CD14-positive monocyte (primary cell): ENCODE data around the gene GCK. TPM values are rescaled to one million over a fixed set of nuclear protein-coding genes. Genes with fewer than 3 reads are reported as not detected.

Experiments
- DNase-seq, 3 donors: peaks; one replicate each; pipeline ENCODE4 v3.0.0-alpha.2; 2011 to 2022
- H2AFZ ChIP-seq: 2 replicates; pipeline ENCODE4 v1.6.0; 2012; ENCODE audit warnings: mild to moderate bottlenecking, low read depth, low read length, inconsistent platforms; ENCODE audit not compliant: insufficient read depth, poor library complexity, severe bottlenecking
- H3K27ac ChIP-seq, 2 donors: 1 replicate in 1 of 2; 2 replicates in 1 of 2; pipeline ENCODE4 v1.5.1; 2012 to 2013; ENCODE audit warnings: low read length in 2 of 2, control low read depth in 1 of 2, inconsistent platforms in 1 of 2, low read depth in 1 of 2, mild to moderate bottlenecking in 1 of 2
- H3K27me3 ChIP-seq, 2 donors: one replicate each; pipeline versions ENCODE4 v1.6.0 to v1.6.1; 2011 to 2013; ENCODE audit warnings: low read length in 2 of 2; ENCODE audit not compliant: control insufficient read depth in 2 of 2, insufficient read depth in 2 of 2
- H3K36me3 ChIP-seq, 2 donors: replicated peaks in 1 of 2; 1 replicate in 1 of 2; 2 replicates in 1 of 2; pipeline versions ENCODE4 v1.5.1 to v1.6.1; 2012 to 2013; ENCODE audit warnings: low read length in 2 of 2, control low read depth in 1 of 2, inconsistent platforms in 1 of 2, mild to moderate bottlenecking in 1 of 2; ENCODE audit not compliant: insufficient read depth in 2 of 2, control insufficient read depth in 1 of 2
- H3K4me1 ChIP-seq, 2 donors: 1 replicate in 1 of 2; 2 replicates in 1 of 2; pipeline versions ENCODE4 v1.5.1 to v1.6.1; 2012 to 2013; ENCODE audit warnings: low read length in 2 of 2, control low read depth in 1 of 2, inconsistent platforms in 1 of 2, mild to moderate bottlenecking in 1 of 2, moderate library complexity in 1 of 2; ENCODE audit not compliant: insufficient read depth in 2 of 2, control insufficient read depth in 1 of 2
- H3K4me2 ChIP-seq: replicated peaks from 2 replicates; pipeline ENCODE3; 2012; ENCODE audit warnings: low read length, moderate library complexity, mild to moderate bottlenecking; ENCODE audit not compliant: poor library complexity, severe bottlenecking; ENCODE audit errors: extremely low read depth
- H3K4me3 ChIP-seq, 3 experiments: fragments of 200-600 bp in 1 of 3; sonication (generic) in 1 of 3; replicated peaks in 1 of 3; 1 replicate in 2 of 3; 2 replicates in 1 of 3; pipeline ENCODE4 v1.5.1; 2011 to 2013; ENCODE audit warnings: low read length in 3 of 3, mild to moderate bottlenecking in 3 of 3, control low read depth in 2 of 3, low read depth in 2 of 3, inconsistent platforms in 1 of 3, moderate library complexity in 1 of 3
- H3K79me2 ChIP-seq: 2 replicates; pipeline ENCODE4 v1.6.0; 2012; ENCODE audit warnings: mild to moderate bottlenecking, control low read depth, inconsistent platforms, low read length, moderate library complexity; ENCODE audit not compliant: insufficient read depth
- H3K9ac ChIP-seq: 2 replicates; pipeline ENCODE4 v1.6.0; 2017; ENCODE audit warnings: low read length, mild to moderate bottlenecking; ENCODE audit not compliant: insufficient read depth, poor library complexity, severe bottlenecking
- H3K9me3 ChIP-seq, 2 donors: replicated peaks in 1 of 2; 1 replicate in 1 of 2; 2 replicates in 1 of 2; pipeline versions ENCODE4 v1.5.1 to v1.6.1; 2012 to 2013; ENCODE audit warnings: low read length in 2 of 2, control low read depth in 1 of 2; ENCODE audit not compliant: control insufficient read depth in 1 of 2, insufficient read depth in 1 of 2
- H4K20me1 ChIP-seq: 2 replicates; pipeline ENCODE4 v1.6.0; 2012; ENCODE audit warnings: mild to moderate bottlenecking, low read length, control low read depth, moderate library complexity; ENCODE audit not compliant: insufficient read depth
- H3K27ac Mint-ChIP-seq, 7 donors: one replicate each; pipeline ENCODE4 v1.8.0; 2020; ENCODE audit warnings: mild to moderate bottlenecking in 7 of 7, mixed read lengths in 7 of 7, moderate library complexity in 6 of 7, inconsistent platforms in 2 of 7
- H3K27me3 Mint-ChIP-seq, 3 donors: one replicate each; pipeline ENCODE4 v1.8.0; 2021 to 2022; ENCODE audit warnings: low read depth in 3 of 3, mild to moderate bottlenecking in 3 of 3, mixed read lengths in 3 of 3, moderate library complexity in 3 of 3, inconsistent platforms in 1 of 3
- H3K36me3 Mint-ChIP-seq, 2 donors: one replicate each; pipeline ENCODE4 v1.8.0; 2020; ENCODE audit warnings: mixed read lengths in 2 of 2, inconsistent platforms in 1 of 2, mild to moderate bottlenecking in 1 of 2
- H3K4me1 Mint-ChIP-seq: one replicate; pipeline ENCODE4 v1.8.0; 2020; ENCODE audit warnings: mild to moderate bottlenecking, mixed read lengths
- H3K4me3 Mint-ChIP-seq, 2 donors: one replicate each; pipeline ENCODE4 v1.8.0; 2020; ENCODE audit warnings: mild to moderate bottlenecking in 2 of 2, mixed read lengths in 2 of 2, moderate library complexity in 1 of 2
- H3K9me3 Mint-ChIP-seq, 7 donors: one replicate each; pipeline ENCODE4 v1.8.0; 2020 to 2022; ENCODE audit warnings: mixed read lengths in 7 of 7, mild to moderate bottlenecking in 6 of 7, moderate library complexity in 6 of 7, inconsistent platforms in 2 of 7
- WGBS: methylation state at CpG from one replicate; pipeline ENCODE4 v1.1.5; 2013; ENCODE audit warnings: missing lambda C conversion rate; ENCODE audit not compliant: insufficient coverage; 5-methylcytosine and 5-hydroxymethylcytosine counted together
- intact Hi-C, 2 donors: fragments of 100-400 bp; cut with micrococcal nuclease; formaldehyde crosslinking; loops; one replicate each; pipeline versions ENCODE4 v1.15.0 to v1.15.1; 2023
- polyA plus RNA-seq, 3 donors: library from polyadenylated mRNA; depleted of rRNA in 1 of 3; unstranded in 2 of 3; stranded (reverse) in 1 of 3; fragments of 300-500 nt in 2 of 3; fragments of >200 nt in 1 of 3; fragmentation: Illumina TruSeq in 2 of 3; gene quantifications; 1 replicate in 2 of 3; 2 replicates in 1 of 3; pipeline ENCODE4 v1.2.3, GENCODE V29; 2012 to 2021
- TF ChIP-seq, protein P1 (sequence below): fragments of 200-600 bp; IDR thresholded peaks from one replicate; pipeline ENCODE4 v1.8.0; 2022; ENCODE audit warnings: antibody characterized with exemption, mild to moderate bottlenecking

The GCK gene
- polyA plus RNA-seq, 3 donors: not detected

DNA sequence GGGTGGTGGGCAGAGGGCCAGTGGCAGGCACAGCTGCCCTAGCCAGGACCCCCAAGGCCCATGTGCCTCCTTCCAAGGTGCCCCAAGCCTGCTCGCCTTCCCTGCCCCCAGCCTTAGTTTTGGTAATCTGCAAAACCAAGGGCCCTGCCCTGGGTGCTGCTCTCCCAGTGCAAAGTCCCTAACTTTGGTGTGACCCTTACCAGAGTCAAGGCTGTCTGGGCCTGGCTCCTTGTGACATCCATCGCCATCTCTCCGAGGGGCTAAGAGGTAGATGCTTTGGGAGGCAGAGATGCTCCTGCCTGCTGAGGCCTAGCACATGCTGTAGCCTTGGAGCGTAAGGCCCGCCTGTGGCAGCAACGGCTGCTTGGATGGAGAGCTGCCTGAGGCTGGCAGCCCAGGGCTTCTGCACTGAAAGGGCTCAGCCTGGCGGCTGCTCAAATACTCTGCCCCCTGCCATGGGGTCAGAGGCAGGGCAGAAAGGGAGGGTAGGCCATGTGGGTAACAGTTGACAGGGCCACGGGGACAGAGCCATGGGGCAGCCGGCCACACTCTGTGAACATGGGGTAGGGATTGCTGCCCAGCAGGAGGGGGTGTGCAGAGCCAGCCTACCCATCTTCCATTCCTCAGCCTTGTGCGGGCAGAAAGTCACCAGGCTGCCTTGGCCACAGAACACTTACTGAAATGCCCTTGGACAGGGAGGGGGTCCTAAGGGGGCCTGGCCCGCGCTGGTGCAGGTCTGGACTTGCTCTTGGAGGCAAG, 30.2 kb downstream of the GCK start:
- WGBS: 98% methylated on average over 11 of the region's 12 CpGs
- Histone ChIP-seq H3K4me3 (no peak overlapping the region), H4K20me1 (no peaks in the 10 kb centered on the region), H3K9ac (no peak overlapping the region), H3K79me2 (no peaks in the 10 kb centered on the region), H3K4me1 (no peaks in the 10 kb centered on the region), H3K4me2 (no peak overlapping the region), H3K36me3 (no peaks in the 10 kb centered on the region), H3K9me3 (peaks cover 0 to 3% of the 10 kb centered on the region in 2 donors), H3K27me3 (no peaks in the 10 kb centered on the region), H2AFZ (no peak overlapping the region), H3K27ac (no peak overlapping the region)
- intact Hi-C loops: no loop called here
- Mint-ChIP-seq H3K36me3 (no peaks in the 10 kb centered on the region), H3K27ac (peak overlapping the region in 1 of 7 donors; percentile 5), H3K4me1 (no peaks in the 10 kb centered on the region), H3K27me3 (peaks cover 5 to 7% (median 5%) of the 10 kb centered on the region in 3 donors), H3K4me3 (no peak overlapping the region), H3K9me3 (peaks cover 0 to 6% (median 2%) of the 10 kb centered on the region in 7 donors)
- TF ChIP-seq, protein P1, sequence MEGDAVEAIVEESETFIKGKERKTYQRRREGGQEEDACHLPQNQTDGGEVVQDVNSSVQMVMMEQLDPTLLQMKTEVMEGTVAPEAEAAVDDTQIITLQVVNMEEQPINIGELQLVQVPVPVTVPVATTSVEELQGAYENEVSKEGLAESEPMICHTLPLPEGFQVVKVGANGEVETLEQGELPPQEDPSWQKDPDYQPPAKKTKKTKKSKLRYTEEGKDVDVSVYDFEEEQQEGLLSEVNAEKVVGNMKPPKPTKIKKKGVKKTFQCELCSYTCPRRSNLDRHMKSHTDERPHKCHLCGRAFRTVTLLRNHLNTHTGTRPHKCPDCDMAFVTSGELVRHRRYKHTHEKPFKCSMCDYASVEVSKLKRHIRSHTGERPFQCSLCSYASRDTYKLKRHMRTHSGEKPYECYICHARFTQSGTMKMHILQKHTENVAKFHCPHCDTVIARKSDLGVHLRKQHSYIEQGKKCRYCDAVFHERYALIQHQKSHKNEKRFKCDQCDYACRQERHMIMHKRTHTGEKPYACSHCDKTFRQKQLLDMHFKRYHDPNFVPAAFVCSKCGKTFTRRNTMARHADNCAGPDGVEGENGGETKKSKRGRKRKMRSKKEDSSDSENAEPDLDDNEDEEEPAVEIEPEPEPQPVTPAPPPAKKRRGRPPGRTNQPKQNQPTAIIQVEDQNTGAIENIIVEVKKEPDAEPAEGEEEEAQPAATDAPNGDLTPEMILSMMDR: no peak
- DNase-seq: no peak

DNA sequence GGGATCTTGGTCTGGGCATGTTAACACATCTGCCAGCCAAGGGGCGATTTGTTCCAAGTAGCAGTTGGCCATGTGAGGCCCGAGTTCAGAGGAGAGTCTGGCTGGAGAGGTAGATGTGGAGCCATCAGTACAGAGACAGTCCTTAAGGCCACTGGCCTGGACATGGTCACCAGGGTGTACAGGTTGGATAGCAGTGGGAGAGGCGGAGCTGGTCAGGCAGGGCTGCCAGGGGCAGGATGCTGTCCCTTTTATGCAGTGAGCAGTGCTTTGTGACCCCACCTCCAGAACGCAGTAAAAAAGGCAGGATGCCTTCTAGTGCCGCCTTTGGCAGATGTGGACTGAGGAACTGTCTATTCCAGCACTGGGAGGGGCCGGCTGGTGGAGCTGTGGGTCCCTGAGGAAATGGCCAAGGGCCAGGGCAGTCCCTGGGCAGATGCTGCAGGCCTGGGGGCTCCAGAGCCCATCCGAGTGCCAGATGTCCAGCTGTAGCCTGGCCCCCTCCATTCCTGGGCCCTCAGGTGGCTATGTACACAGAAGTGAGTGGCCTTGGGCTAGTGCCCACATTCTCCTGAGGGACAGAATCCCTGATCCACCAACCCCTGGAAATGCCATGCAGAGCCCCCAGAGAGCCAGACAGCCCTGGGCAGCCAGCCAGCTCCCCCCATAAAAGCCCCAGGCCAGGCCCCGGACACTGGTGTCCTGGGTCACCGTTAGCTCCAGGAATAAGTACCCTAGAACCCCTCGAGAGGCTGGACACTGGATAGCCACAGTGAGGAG, 31.0 kb downstream of the GCK start:
- Mint-ChIP-seq H3K27me3 (peaks cover 5 to 7% (median 5%) of the 10 kb centered on the region in 3 donors), H3K27ac (no peak overlapping the region), H3K4me1 (no peaks in the 10 kb centered on the region), H3K9me3 (peaks cover 0 to 3% (median 0%) of the 10 kb centered on the region in 7 donors), H3K4me3 (no peak overlapping the region), H3K36me3 (no peaks in the 10 kb centered on the region)
- Histone ChIP-seq H3K4me1 (no peaks in the 10 kb centered on the region), H3K79me2 (no peaks in the 10 kb centered on the region), H4K20me1 (no peaks in the 10 kb centered on the region), H3K9ac (no peak overlapping the region), H3K4me3 (no peak overlapping the region), H3K9me3 (no peaks in the 10 kb centered on the region), H3K27ac (no peak overlapping the region), H2AFZ (no peak overlapping the region), H3K36me3 (no peaks in the 10 kb centered on the region), H3K4me2 (no peak overlapping the region), H3K27me3 (no peaks in the 10 kb centered on the region)
- DNase-seq: no peak
- intact Hi-C loops: no loop called here
- TF ChIP-seq, protein P1: no peak
- WGBS: 90% methylated on average over 7 of the region's 10 CpGs
